AML-193 (cell line): ENCODE data around the gene ARHGEF28.

Experiments
- DNase-seq, 2 experiments: peaks; one replicate each; lab custom pipeline; 2025; lab: John Stamatoyannopoulos, UW

The ARHGEF28 gene

DNA sequence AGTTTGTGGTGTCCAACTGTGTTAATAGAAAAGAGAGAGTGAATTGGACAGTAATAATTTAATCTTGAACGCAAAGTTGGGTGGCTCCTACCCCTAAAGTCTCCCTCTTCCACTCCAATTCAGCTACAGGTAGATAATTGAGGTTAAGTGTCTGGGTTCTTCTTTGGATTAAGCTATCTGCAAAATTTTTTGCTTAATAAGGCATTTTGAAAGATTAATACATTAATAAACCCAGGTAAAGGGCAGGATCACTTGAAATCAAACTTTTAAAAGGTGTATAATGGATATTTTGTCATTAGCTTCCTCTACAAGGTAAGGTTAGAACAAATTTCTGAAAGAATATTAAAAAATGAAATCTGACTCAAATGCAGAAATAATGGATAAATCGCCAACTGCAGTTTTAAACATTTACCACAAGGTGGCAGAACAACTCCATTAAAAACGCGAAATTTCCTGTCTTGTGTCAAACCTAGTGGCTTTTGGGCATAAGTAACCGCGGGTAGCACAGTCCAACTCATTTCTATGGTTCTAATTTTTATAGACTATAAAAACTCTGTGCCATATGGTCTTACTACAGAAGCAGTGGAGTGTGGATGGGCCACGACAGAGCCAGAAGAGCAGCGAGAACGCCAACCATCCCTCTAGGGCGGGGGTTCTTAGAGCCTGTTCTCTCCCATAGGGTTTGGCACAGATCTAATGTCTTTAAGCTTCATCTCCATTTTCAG, 276.5 kb downstream of the ARHGEF28 start:
- DNase-seq: peak; percentile 51 to 57

DNA sequence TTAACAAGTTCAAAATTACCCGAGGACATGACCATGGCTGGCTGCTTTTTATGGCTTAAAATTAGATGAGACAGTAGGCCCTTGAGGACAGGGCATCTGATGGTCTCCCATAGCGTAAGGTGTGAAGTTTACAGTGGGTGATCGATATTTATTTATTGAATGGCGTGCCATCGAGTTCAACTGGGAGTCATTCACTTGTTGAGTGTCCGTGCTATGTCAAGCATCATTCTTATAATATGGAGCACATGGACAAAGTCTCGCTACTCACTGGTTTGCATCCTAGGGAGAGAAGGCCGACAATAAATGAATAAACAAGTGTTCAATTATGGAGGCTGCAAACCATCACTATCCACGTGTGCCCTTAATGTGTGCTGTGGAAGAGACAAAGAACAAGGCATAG, 277.2 kb downstream of the ARHGEF28 start:
- no peak for DNase-seq

- DNase-seq: no peak
These were observed 280.3 kb downstream of the ARHGEF28 start for GRCh38 chr5:73906277-73906676.

- no peak for DNase-seq
These were observed 281.2 kb downstream of the ARHGEF28 start for GRCh38 chr5:73907164-73907563.

DNA sequence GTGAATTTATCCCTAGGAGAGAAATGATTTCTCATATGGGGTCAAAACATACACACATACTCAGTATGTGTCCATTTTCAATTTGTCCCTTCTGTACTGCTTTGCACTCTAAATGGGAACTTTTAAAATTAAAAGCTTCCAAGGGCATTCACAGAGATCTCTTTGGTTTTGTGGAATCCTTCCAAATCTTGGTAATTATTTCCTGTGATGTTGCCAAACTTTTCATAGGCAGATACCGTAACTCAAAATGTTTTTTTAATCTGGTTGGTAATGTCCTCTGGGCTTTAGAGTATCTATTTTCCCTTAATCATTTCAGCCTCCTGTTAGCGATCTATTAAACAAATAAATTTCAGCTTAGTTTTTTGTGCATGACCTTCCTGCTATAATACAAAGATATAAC, 282.4 kb downstream of the ARHGEF28 start:
- no peak for DNase-seq

- no peak for DNase-seq
These were observed 282.9 kb downstream of the ARHGEF28 start for GRCh38 chr5:73908846-73909245.

DNA sequence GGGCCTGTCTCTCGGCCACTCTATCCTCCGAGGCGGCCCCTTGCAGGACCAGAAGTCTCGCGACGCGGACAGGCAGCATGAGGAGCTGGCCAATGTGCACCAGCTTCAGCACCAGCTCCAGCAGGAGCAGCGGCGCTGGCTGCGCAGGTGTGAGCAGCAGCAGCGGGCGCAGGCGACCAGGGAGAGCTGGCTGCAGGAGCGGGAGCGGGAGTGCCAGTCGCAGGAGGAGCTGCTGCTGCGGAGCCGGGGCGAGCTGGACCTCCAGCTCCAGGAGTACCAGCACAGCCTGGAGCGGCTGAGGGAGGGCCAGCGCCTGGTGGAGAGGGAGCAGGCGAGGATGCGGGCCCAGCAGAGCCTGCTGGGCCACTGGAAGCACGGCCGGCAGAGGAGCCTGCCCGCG, 283.5 kb downstream of the ARHGEF28 start:
- no peak for DNase-seq

DNA sequence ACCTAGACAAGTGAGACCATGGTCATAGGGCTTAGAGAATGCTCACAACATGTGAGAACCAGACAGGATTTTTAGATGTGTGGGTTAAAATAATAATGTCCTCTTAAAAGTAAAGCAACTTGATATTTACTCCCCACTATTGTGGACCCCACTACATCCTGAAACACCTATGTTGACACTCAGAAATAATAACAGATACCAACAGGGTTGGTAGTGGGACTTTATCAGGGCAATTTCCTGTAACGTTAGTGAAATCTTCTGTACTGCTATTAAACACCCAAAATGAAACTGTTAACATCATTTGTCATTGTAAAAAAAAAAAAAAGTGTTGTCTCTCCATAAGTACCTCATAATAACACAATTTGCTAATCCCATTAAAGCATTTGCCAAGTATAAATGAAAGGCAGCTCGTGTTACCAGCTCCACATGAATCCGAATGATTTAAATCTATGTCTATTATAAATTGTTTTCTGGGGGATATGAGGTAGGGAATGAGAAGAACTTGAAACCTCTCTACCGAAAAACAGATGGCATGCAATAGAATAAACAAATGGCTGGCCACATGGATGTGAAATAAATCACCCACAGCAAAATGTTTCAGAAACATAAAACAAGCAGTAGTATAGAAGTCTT, 285.9 kb downstream of the ARHGEF28 start:
- DNase-seq: no peak

- no peak for DNase-seq
These were observed 286.9 kb downstream of the ARHGEF28 start for GRCh38 chr5:73912821-73913271.

DNA sequence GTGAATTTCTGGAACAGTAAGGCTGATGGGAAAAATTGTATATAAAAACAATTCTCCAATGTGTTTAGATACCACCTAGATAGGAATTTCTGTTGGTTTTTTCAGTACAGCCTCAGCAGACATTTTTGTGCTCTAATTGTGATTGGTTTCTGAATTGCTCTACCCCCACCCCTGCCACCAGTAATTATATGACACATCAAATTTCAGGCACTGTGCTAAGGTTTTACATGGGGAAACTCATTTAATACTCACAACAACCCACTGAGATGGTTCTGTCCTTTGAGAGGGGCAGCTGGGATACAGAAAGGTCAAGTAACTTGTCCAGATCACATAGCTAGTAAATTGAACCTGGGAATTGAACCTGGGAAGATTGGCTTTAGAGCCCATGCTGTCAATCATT, 288.0 kb downstream of the ARHGEF28 start:
- no peak for DNase-seq

GRCh38 chr5:73915345-73915744, 289.3 kb downstream of the ARHGEF28 start:
- DNase-seq: no peak

DNA sequence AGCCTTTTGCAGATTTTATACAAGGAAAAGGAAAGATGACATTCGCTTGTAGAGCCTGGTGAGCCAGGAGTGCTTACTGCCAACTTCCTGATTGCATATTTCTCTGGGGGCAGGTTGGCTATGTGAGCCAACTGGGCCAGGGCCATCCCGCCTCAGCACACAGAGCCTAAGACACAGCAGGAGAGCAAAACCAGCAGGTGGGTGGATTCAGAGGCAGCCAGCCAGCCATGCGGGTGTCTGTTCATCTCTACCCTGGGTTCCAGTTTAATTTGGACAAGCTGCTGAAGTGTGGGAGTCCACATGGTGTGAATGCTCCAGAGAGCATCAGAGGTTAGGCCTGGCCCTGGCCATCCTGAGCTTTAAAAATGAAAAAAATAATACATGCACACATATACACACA, 291.4 kb downstream of the ARHGEF28 start:
- no peak for DNase-seq

DNA sequence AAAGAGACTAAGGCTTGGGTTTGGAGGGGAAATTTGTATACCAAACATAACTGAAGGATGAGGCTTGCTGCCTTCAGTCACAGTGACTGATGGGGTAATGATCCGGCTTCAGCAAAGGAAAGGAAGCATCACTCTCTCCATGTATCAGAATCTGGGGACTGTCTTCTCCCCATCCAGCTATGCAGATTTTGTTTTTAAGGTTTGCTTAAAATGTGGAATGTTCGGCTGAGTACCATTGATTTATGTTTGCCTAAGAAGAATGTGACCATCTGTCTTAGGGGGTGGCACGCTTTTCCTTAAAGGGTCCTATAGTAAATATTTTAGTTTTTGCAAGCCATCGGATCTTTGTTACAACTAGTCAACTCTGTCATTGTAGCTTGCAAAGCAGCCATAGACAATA, 291.9 kb downstream of the ARHGEF28 start:
- no peak for DNase-seq

GRCh38 chr5:73918791-73919221, 292.8 kb downstream of the ARHGEF28 start:
- no peak for DNase-seq

DNA sequence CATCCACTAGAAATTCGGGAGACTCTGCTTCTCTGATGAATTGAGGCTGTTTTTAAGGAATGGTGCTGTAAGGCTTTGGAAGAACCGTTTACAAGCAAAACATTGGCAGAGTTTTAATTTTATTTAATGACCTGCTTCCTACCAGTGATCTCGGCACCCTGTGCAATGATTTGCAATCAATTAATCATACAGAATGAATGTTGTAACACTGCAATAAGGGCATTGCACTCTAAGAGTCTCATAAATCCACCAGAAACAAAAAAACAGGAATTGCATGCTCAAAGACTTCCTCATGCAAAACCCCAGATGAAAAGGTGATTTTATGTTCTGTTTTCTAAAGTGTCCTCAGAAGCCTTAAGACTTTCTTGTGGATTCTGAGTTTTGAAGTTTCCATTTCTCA, 295.7 kb downstream of the ARHGEF28 start:
- no peak for DNase-seq

- DNase-seq: no peak
These were observed 296.2 kb downstream of the ARHGEF28 start for GRCh38 chr5:73922224-73922623.

DNA sequence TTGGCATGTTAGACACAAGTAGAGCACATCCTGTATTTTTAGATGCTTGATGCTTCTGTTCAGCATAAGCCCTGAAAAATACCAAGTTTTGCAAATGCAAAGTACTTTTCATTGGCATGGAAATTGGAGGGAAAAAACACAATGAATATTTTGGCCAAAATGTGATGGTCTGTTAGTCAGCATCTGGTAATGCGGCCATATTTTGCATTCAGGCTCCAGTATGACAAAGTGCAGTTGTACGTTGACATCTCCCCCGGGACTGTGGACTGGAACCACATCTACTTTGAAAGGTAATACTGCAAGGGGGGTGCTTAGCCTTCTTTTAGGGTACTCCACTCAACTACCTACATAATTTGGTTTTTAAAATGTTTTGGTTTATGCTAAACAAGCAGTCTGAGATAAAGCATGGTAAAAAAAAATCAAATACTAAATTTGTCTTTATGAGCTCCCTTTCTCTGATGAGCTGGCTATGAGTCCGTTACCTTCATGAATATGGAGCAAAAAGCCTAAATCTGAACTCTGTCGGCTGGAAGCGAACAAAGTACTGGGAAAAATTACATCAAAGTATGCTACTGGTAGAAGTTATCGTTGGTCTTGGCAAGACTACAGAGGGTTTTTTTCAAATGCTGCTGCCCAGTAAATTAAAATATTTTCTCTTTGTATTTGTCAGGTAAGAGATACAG, 297.0 kb downstream of the ARHGEF28 start:
- no peak for DNase-seq

- DNase-seq: no peak
These were observed 302.6 kb downstream of the ARHGEF28 start for GRCh38 chr5:73928476-73929070.

- DNase-seq: no peak
These were observed 309.7 kb downstream of the ARHGEF28 start for GRCh38 chr5:73935719-73936118.

GRCh38 chr5:73938280-73938937, 312.4 kb downstream of the ARHGEF28 start:
- no peak for DNase-seq

DNA sequence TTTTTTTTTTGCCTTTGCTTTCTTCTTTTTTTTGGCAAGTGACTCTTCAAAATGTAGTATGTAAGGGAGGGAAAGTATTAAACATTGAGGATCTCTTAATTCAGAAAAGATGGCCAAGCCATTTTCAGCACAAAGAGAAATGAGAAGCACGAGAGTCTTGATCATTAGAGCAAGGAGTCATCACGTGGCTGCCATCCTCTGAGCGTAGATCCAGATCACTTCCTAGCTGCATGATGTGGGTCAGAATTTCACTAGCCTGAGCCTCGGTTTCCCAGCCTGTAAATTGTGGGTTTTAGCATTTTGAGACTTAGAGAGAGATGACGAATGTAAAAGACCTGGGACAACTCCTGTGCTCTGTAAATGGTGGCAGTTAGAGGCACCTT, 312.9 kb downstream of the ARHGEF28 start:
- DNase-seq: no peak

- DNase-seq: no peak
These were observed 313.6 kb downstream of the ARHGEF28 start for GRCh38 chr5:73939557-73939956.
